GM12865 (cell line): ENCODE data around the gene NRP2.

Experiments used
- DNase-seq: peaks from one replicate; pipeline ENCODE4 v3.0.0; 2010; ENCODE audit warnings: low read depth
- H3K4me3 ChIP-seq: 2 replicates; pipeline ENCODE4 v1.5.1; 2011; ENCODE audit warnings: mild to moderate bottlenecking, low read depth, low read length, control low read depth
- TF ChIP-seq, protein P1 (sequence below): IDR thresholded peaks from 2 replicates; pipeline ENCODE4 v1.5.1; 2011; ENCODE audit warnings: low read length, control low read depth, low read depth, inconsistent platforms; ENCODE audit not compliant: insufficient read depth; ENCODE audit errors: missing control alignments

Gene NRP2

DNA sequence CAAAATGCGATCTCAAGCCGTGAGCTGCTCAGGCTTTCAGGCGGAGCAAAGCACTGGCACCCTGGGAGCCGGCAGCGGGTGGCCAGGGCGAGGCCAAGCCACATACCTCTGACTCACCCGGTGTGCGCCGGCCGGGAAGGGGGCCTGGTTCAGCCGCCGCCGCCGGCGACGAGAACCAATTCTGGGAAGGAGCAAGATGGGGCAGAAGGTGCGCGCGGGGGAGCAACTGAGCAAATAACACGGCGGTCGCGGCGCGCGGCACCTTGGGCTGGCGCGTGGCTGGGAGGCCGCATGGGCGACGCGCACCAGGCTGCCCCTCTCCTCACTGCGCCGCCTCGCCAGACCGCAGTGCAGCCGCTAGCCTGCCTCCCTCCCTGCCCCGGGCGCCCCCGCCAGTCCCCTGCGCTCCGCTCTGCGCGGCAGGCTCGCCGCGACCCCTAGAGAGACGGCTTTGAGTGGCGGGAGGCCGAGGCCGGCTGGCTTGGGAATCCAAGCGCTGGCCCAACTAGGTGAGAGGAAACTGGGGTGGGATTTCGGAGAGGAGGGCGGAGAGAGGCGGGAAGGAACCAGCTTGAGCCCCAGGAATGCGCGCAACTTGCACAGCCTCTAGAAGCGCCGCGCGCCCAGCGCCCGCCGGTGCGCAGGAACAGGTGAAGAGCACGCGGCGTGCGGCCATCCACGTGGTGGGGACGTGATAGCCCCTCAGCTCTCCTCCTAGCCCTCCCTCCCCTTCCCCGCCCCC, 3.2 kb downstream of the NRP2 start:
- no peak for DNase-seq

GRCh38 chr2:205686056-205686782, 3.9 kb downstream of the NRP2 start:
- DNase-seq, result no peak
- TF ChIP-seq, protein P1, sequence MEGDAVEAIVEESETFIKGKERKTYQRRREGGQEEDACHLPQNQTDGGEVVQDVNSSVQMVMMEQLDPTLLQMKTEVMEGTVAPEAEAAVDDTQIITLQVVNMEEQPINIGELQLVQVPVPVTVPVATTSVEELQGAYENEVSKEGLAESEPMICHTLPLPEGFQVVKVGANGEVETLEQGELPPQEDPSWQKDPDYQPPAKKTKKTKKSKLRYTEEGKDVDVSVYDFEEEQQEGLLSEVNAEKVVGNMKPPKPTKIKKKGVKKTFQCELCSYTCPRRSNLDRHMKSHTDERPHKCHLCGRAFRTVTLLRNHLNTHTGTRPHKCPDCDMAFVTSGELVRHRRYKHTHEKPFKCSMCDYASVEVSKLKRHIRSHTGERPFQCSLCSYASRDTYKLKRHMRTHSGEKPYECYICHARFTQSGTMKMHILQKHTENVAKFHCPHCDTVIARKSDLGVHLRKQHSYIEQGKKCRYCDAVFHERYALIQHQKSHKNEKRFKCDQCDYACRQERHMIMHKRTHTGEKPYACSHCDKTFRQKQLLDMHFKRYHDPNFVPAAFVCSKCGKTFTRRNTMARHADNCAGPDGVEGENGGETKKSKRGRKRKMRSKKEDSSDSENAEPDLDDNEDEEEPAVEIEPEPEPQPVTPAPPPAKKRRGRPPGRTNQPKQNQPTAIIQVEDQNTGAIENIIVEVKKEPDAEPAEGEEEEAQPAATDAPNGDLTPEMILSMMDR, result no peak
- peak overlapping the region; percentile 35 for H3K4me3 ChIP-seq

More for the DNA sequence above, 3.2 kb downstream of the NRP2 start:
- TF ChIP-seq, protein P1, result no peak
- peak overlapping the region; percentile 35; the same call in 1 of the 2 replicates for H3K4me3 ChIP-seq

GRCh38 chr2:205686783-205687640, 4.7 kb downstream of the NRP2 start:
- no peak overlapping the region for H3K4me3 ChIP-seq
- TF ChIP-seq, protein P1, result no peak
- no peak for DNase-seq

DNA sequence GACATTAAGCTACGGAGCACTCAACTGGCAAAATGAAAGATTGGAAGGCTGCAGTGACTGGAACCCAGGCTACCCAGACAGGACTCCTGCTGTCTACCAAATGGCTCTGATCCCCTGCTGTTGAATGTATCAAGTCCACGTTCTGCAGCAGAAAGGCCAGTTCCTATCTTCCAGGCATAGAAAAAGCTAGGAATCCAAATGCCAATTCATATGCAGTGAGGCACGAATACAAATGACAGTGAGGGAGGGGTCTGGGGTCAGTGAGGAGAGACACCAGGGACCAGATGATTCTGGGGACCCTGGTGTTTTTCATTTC, 5.3 kb downstream of the NRP2 start:
- H3K4me3 ChIP-seq, result no peak overlapping the region
- DNase-seq, result no peak
- TF ChIP-seq, protein P1, result no peak

DNA sequence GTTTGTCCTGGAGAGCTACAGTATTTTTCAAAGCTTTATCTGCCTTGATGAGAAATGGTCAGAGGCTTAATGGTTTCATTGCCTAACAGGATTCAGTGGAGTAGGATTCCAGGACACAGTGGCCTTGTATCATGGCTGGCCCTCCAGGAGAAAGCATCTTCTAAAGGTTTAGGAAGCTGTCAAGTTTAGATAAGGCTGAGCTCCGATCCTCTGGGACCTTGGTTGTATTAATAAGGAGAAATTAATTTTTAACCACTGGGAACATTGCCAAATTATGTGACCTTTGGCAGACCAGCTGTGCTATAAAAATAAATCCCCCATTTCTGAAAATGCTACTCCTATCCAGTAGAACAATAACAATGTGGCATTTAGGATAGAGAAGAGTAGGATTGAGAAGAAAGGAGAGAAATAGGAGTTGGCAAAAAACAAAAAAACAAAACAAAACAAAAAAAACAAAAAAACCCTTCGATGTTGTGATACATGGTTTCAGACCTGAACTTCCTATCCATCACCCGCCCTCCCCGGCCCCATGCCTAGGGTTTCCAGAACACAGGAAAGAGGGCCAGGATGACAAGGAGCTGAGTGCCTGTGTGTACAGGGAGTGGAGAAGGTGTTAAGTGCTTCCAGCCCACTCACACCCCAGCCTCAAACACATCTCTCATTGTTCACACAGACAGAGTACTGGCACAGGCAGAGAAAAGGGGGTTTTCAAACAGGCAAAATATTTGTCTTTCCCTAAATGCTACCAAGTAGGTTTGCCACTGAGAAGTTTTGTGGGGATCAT, 6.3 kb downstream of the NRP2 start:
- TF ChIP-seq, protein P1, result no peak
- H3K4me3 ChIP-seq, result no peak overlapping the region
- no peak for DNase-seq

- no peak for DNase-seq
- TF ChIP-seq, protein P1, result no peak
- no peak overlapping the region for H3K4me3 ChIP-seq
These were observed 7.5 kb downstream of the NRP2 start for GRCh38 chr2:205689820-205690219.
